Ovary (tissue), 9 donors: ENCODE results near the gene CSNK2A1. TPM values are rescaled to one million over a fixed set of nuclear protein-coding genes. Genes with fewer than 3 reads are reported as not detected.

ENCODE experiments used
- DNase-seq, 5 donors: peaks; one replicate each; pipeline ENCODE4 v3.0.0-alpha.2; 2019 to 2020
- H3K27ac ChIP-seq, 2 donors: fragments of 200-600 bp; one replicate each; pipeline versions ENCODE4 v1.5.1 to v1.8.0; 2019 to 2022
- H3K27me3 ChIP-seq: fragments of 200-600 bp; one replicate; pipeline ENCODE4 v1.8.0; 2022
- H3K36me3 ChIP-seq: fragments of 200-600 bp; sonication (generic); one replicate; pipeline ENCODE4 v1.5.1; 2019
- H3K4me1 ChIP-seq: one replicate; pipeline ENCODE4 v1.8.1; 2013; ENCODE audit warnings: mild to moderate bottlenecking, moderate library complexity; ENCODE audit not compliant: insufficient read depth
- H3K4me3 ChIP-seq: fragments of 200-600 bp; sonication (generic); one replicate; pipeline ENCODE4 v1.5.1; 2017
- H3K9me3 ChIP-seq, 2 donors: fragments of 200-600 bp in 1 of 2; sonication (generic) in 1 of 2; one replicate each; pipeline versions ENCODE4 v1.5.1 to v1.8.1; 2013 to 2019; ENCODE audit warnings: mild to moderate bottlenecking in 1 of 2, moderate library complexity in 1 of 2
- EP300 ChIP-seq: sonication (generic); formaldehyde crosslinking; IDR thresholded peaks from one replicate; pipeline ENCODE4 v1.6.1; 2017; ENCODE audit warnings: antibody characterized with exemption
- POLR2A ChIP-seq: fragments of 450-650 bp; IDR thresholded peaks from one replicate; pipeline ENCODE4 v1.6.1; 2017; ENCODE audit warnings: antibody characterized with exemption, mild to moderate bottlenecking, moderate library complexity
- WGBS, 3 donors: extraction: QIAGEN DNeasy Blood & Tissue Kit in 1 of 3; methylation state at CpG; one replicate each; pipeline versions ENCODE4 v1.1.5 to v1.1.7; 2013 to 2017; 5-methylcytosine and 5-hydroxymethylcytosine counted together
- intact Hi-C, 4 donors: fragments of 100-400 bp; cut with DNase I; formaldehyde crosslinking; loops; one replicate each; pipeline versions ENCODE4 v1.11.0 to v1.15.1; 2022 to 2023
- polyA plus RNA-seq, 2 donors: library from polyadenylated mRNA; stranded (reverse); fragments of 200-250 nt in 1 of 2; fragments of 350-450 nt in 1 of 2; fragmentation: Illumina TruSeq in 1 of 2; extraction: RNeasy Lipid Tissue Mini Kit (QIAGEN cat#74804) in 1 of 2; gene quantifications; one replicate each; pipeline ENCODE4 v1.2.3, GENCODE V29; 2013 to 2014
- total RNA-seq, 7 donors: library from RNA; depleted of rRNA in 2 of 7; stranded (reverse); fragments of >200 nt in 2 of 7; fragmentation: NEBNext Ultra II Directional in 3 of 7; extraction: Animal tissue kit (Norgen Biotek cat#: 25700) in 3 of 7; gene quantifications; one replicate each; pipeline versions ENCODE4 v1.1.0 to v1.2.4, GENCODE V29; 2016 to 2023
- TF ChIP-seq, protein P1 (sequence below), 3 donors: fragments of 450-650 bp in 2 of 3; fragments of 200-600 bp in 1 of 3; IDR thresholded peaks; one replicate each; pipeline versions ENCODE4 v1.5.1 to v1.8.0; 2016 to 2022; ENCODE audit warnings: antibody characterized with exemption in 3 of 3, mild to moderate bottlenecking in 1 of 3
- donor health status: DM: no; HTN: no; CAD: no; lungs with moderate emphysema.
- donor health status: DM: no; HTN: no; CAD: no.
- donor health status: Bipolar disorder and iron deficiency.
- donor health status: DM: yes; HTN: yes; CAD: no.
- donor health status: DM: no; HTN: no; CAD: no.
- donor health status: DM: yes; HTN: yes; CAD: no.

CSNK2A1 gene
- total and polyA plus RNA-seq, 9 donors = 35.8 to 145 (median 95.7) TPM

DNA sequence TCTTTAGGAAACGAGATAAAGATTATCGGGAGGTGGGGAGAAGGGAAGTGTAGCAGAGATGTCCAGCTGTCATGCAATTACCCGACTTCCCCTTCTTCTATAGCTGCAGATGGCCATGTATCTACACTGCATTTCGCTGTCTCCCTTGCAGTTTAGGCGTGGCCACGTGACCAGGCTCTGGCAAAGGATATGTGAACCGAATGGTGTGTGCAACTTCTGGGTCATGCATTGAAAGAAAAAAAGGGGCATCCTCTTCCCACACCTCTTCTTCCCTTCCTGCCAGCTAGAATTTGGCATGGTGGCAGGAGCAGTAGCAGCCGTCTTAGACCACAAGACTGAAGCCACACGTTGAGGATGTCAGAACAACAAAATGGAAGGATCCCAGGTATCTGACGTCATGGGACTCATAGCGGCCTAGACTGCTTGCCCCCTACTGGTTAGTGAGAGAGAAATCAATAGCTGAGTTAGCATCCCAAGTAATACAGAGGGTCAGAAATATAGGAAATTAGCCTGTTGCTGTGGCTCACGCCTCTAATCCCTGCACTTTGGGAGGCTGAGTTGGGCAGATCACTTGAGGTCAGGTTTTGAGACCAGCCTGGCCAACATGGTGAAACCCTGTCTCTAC is 33.7 kb upstream of the CSNK2A1 start:
- intact Hi-C loops = no loop called here
- 63 to 66% (median 65%) methylated on average over 12 of the region's 12 CpGs for WGBS, 3 donors
- TF ChIP-seq POLR2A (no peak), EP300 (no peak)
- TF ChIP-seq, protein P1, sequence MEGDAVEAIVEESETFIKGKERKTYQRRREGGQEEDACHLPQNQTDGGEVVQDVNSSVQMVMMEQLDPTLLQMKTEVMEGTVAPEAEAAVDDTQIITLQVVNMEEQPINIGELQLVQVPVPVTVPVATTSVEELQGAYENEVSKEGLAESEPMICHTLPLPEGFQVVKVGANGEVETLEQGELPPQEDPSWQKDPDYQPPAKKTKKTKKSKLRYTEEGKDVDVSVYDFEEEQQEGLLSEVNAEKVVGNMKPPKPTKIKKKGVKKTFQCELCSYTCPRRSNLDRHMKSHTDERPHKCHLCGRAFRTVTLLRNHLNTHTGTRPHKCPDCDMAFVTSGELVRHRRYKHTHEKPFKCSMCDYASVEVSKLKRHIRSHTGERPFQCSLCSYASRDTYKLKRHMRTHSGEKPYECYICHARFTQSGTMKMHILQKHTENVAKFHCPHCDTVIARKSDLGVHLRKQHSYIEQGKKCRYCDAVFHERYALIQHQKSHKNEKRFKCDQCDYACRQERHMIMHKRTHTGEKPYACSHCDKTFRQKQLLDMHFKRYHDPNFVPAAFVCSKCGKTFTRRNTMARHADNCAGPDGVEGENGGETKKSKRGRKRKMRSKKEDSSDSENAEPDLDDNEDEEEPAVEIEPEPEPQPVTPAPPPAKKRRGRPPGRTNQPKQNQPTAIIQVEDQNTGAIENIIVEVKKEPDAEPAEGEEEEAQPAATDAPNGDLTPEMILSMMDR (IDR thresholded peaks at IDR 0.05) = no peak
- no peaks in the 10 kb centered on the region for H3K4me1 ChIP-seq
- no peaks in the 10 kb centered on the region for H3K36me3 ChIP-seq
- no peak overlapping the region for H3K27ac ChIP-seq
- no peaks in the 10 kb centered on the region for H3K9me3 ChIP-seq
- H3K27me3 ChIP-seq = no peaks in the 10 kb centered on the region
- no peak overlapping the region for H3K4me3 ChIP-seq
- DNase-seq = no peak

DNA sequence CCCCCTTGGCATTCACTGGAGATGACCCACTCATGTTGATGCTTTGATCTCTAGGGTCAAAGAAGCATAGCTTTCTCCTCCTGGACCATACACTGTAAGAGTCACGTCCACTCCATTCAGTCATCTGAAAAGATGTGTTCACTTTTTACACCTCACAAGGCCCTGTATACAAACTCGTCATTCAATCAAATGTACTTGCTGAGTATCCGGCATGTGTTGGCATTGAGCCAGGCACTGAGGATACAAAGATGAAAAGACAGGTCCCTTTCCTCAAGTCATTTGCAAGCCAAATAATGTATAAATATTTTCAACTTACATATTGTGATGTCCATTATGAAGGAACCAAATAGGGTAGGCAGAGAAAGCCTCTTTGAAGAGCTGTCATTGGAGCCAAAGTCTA is 32.6 kb upstream of the CSNK2A1 start:
- no peak overlapping the region for H3K4me3 ChIP-seq
- no peaks in the 10 kb centered on the region for H3K4me1 ChIP-seq
- H3K27ac ChIP-seq = no peak overlapping the region
- intact Hi-C loops = no loop called here
- no peaks in the 10 kb centered on the region for H3K9me3 ChIP-seq
- WGBS, 3 donors = 70 to 78% (median 75%) methylated on average over 3 of the region's 3 CpGs
- no peak for TF ChIP-seq POLR2A
- TF ChIP-seq EP300 = no peak
- TF ChIP-seq, protein P1 (IDR thresholded peaks at IDR 0.05) = no peak
- no peaks in the 10 kb centered on the region for H3K27me3 ChIP-seq
- no peak for DNase-seq
- no peaks in the 10 kb centered on the region for H3K36me3 ChIP-seq

DNA sequence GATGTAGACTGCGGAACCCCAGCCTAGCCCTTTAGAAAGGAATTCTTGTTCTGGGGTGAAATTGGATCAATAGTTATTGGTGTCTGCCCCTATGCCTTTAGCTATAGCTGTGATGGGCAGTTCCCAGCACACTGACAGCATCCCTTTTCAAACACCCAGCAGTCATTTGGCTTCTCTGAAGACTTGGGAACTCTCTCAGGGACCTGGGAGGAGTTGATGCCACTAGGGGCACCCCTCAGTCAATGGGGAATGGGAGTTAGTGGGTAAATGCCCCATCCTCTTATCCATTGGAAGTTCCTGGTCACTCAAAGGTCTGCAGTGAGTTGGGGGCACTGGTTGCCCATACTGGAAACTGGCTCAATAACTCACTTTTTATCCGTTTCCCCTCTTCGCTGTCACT is 31.6 kb upstream of the CSNK2A1 start:
- TF ChIP-seq, protein P1 (IDR thresholded peaks at IDR 0.05) = no peak
- TF ChIP-seq POLR2A = no peak
- WGBS, 3 donors = 89 to 92% (median 89%) methylated on average over 3 of the region's 3 CpGs
- H3K4me1 ChIP-seq = no peaks in the 10 kb centered on the region
- intact Hi-C loops = no loop called here
- DNase-seq = no peak
- H3K36me3 ChIP-seq = no peaks in the 10 kb centered on the region
- no peak overlapping the region for H3K4me3 ChIP-seq
- H3K9me3 ChIP-seq = no peaks in the 10 kb centered on the region
- no peak overlapping the region for H3K27ac ChIP-seq
- H3K27me3 ChIP-seq = no peaks in the 10 kb centered on the region

DNA sequence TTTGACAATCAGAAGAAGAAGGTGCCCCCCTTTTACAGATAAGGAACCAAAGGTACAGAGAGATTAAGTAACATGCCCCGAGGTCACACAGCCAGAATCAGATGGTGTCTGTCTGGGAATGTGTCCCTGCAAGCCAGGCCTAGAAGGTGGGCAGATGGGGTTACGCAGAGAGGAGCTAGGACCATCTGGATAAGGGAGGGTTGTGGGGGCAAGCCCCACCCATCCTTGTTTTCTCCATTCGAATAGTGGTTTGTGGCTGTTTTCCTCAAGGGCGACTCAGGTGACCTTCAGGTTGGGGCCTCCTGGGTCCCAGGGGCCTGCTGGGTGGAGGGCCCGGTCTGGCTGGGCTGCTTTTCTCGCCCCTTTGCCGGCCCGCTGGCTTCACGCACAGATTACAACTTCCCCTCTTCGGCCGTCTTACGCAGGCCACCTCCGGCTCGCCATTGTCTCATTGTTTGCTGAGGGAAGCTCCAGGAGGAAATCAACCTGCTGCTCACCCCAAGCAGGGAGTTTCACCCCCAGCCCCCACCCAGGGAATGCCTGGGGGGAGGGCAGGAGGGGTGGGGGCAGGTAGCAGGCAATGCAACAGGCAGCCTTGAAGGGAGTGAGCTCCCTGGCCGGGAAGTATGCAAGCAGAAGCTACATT is 30.8 kb upstream of the CSNK2A1 start:
- H3K4me1 ChIP-seq = no peaks in the 10 kb centered on the region
- TF ChIP-seq, protein P1 (IDR thresholded peaks at IDR 0.05) = no peak
- TF ChIP-seq EP300 (no peak), POLR2A (no peak)
- H3K27me3 ChIP-seq = no peaks in the 10 kb centered on the region
- H3K4me3 ChIP-seq = no peak overlapping the region
- no peaks in the 10 kb centered on the region for H3K9me3 ChIP-seq
- WGBS, 3 donors = 72 to 82% (median 78%) methylated on average over 15 of the region's 15 CpGs
- no peak for DNase-seq
- intact Hi-C loops = no loop called here
- H3K27ac ChIP-seq = no peak overlapping the region
- no peaks in the 10 kb centered on the region for H3K36me3 ChIP-seq
